DMS153 (cell line): ENCODE data around the gene PDRG1.
A peak's percentile ranks its signal among the peaks of the same experiment; 100 is the strongest.

Experiments used
- DNase-seq: peaks from one replicate; lab custom pipeline; 2025; lab: John Stamatoyannopoulos, UW

The PDRG1 gene

DNA sequence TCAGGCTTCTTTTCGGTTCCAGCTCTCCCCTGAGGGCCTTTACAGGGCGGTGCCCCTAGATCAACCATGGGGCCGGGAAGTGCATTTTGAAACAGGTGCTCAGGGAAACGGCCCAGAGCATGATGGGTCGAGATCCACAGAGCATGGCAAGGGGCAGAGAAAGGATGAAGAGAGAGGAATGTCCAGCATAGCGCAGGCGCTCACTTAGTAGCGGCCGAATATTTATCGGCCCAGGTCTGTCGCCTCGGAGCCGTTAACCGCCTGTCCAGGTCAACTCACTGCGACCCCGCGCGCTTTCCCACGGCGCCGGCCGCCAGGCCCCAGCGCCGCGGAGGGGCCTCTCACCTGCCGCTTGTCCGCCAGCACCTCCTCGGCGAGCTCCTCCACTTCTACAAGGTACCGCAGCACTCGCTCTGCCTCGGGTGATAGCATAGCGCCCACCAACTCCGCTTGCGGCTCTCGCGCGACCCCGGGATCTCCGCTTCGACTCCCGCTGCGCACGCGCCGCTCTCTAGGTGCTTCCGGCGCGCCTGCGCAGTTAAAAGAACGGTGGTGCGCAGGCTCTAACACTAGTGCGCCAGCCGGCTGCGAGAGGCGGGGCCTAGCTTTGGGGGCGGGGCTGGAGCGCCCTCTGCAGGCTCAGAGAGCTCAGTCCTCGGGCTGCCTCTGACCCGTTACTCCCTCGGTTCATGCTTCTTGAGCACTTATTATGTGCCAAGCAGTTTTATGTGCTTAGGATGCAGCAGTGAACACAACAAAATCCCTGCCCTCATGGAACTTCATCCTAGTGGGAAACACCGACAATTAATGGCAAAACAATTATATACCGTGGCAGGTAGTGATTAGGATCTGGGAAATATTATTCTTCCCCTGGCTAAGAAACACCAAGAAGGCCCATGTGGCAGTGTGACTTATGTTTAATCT is at the start of gene PDRG1:
Gene PDRG1, minus strand, starts transcription at position 517 of the 924 bp plus-strand sequence. Its CDS starts 85 bp downstream, at position 432.
- peak; percentile 87 for DNase-seq

DNA sequence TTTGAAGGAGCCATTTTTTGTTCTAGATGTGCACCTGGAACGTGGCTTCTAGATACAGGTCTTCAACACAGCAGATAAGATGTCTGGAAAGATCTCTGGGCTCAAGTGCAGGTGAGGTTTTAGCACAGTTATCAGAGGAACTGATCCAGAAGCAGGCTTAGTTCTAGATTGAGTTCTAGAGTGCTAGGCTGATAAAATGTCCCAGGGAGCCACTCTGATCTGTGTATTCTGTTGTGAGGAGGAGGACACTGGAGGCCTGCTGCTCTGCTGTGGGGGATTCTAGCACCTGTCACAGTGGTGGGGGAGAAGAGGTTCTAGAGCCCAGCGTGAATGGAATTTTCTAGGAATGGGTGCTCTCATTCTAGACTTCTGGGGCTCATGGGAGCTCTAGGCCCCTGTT is 46.4 kb upstream of the PDRG1 start:
- no peak for DNase-seq

DNA sequence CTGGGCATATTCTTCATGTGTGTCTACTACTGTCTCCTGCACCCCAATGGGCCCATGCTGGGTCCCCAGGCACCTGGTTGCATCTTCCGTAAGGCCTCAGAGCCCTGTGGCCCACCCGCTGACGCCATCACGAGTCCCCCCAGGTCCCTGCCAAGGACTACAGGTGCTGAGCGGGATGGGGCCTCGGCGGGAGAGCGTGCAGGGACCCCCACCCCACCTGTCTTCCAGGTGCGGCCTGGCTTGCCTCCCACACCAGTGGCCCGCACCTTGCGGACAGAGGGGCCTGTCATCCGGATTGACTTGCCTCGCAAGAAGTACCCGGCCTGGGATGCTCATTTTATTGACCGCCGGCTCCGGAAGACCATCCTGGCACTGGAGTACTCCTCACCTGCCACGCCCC is 45.1 kb upstream of the PDRG1 start:
- DNase-seq, result no peak

DNA sequence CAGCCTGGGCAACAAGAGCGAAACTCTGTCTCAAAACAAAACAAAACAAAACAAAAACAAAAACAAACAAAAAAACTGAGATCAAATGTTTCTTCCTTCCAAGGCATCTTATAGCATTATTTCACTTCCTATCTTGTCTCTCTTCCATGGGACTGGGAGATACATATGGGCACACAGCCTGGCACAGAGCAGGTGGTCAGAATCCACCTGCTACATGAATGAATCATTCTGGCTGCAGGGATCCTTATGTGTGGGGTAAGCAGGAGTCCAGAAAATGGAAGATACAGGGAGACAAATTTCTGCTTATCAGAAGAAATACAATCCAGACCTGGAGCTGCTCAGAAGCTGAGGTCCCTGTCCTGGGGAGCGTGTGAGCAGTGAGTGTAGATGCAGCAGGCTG is 40.2 kb upstream of the PDRG1 start:
- DNase-seq, result no peak

DNA sequence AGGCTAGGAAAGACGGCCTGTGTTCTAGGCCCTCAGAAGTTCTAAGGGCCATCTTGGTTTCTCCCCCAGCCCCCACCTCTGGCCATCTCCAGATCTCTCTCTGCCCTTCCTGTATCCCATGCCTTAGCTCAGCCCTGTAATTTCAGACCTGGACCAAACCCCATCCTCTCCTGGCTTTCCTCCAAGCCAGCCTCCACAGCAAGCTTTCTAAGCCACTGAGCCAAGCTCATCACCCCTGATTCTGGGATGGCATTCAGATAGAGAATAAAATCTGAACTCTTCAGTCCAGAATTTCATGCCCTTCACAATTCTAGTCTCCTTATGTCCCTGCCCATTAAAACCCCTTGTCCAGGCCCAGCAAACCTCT is 39.5 kb upstream of the PDRG1 start:
- no peak for DNase-seq

DNA sequence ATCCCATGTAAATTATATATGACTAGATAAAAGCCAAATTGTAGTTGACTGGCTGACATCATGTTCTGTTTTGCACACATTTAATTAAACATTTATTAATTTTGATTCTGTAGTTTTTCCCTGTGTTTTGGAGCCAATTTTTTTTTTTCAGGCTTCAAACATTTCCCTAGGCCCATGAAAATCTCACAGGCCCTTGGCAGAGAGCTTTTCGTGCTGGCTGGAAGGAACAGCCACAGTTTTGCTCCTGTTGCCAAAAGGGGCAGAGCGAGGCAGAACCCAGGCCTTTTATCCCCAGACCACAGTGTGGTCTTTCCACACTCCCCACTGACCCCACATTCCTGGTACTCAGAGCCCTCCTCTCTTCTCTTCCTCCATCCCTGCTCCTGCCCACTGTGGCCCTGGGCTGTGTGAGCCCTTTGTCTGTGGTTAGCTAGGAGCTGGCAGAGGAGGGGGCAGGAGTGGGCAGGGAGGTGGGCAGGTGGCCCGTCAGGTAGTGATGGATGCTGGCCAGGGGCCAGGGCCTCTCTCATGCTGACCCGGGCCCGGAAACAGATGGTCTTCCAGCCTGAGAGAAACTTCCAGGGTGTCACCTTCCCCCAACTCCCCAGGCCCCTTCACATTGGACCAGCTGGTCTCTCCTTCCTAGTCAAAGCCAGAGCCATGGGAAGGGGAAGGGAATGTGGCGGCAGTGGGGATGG is 38.9 kb upstream of the PDRG1 start:
- no peak for DNase-seq

DNA sequence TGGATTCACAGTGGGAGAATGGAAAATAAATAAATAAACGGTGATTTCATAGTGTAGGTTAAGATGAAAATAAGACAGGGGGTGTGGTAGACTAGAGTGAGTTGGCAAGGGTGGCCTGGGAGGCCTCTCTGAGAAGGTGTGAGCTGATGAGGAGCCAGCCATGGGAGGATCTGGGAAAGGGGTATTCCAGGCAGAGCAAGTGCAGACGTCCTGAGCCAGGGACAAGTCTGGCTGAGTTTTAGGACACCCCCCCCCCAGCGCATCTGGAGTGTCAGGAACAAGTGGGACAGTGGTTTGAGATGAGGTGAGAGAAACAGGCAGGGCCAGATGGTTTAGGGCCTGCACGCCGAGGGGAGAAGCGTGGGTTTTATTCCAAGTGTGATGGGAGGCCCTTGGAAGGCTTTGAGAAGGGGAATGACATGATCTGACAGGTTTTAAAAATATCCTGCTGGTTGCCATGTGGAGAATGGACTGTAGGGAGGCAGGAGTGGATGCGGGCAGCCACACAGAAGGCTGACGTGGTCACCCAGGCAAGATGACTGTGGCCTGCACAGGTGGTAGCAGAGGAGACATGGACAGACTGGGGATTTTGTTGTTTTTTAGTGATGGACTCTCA is 37.3 kb upstream of the PDRG1 start:
- DNase-seq, result no peak

DNA sequence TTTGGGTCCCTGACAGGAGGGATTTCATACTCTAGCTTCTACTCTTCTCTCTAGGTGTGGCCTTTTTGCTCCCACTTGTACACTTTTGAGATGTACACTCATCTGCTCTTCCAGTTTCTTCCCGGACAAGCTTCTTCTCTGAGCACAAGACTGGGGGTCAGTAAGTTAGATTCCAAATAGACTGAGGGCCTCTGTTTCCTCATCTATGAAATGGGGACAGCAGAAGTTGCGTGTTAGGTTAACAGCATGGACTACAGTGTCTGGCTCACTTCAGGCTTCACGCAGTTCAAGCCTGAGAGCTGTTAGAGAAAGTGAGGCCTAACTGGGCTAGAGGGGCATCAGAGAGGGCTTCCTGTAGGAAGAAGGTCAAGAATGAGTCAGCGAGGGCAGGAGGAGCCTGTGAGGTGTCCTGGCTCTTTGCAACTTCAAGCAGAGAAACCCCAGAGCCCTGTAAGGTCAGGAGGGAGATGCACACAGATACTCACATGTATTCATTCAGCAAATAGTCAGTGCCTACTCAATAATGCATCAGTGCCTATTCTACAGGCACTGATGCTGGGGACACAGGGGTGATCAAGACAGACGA is 36.7 kb upstream of the PDRG1 start:
- no peak for DNase-seq

DNA sequence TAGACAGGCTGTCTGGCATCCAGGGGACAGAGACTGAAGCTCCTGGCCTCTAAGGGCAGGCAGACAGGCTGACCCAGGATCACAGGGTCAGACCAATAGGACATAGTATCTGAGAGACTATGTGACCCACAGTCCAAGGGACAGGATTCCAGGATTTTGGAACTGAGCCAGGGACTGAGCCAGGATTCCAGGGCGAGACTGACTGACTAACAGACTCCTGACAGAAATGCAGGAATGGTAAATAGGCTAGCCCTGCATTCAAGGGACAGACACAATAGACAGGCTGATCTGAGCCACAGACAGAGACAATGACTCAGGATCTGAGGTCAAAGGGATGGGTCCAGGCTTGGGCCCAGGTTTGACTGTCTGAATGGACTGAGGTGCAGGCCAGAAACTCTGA is 35.9 kb upstream of the PDRG1 start:
- DNase-seq, result no peak

DNA sequence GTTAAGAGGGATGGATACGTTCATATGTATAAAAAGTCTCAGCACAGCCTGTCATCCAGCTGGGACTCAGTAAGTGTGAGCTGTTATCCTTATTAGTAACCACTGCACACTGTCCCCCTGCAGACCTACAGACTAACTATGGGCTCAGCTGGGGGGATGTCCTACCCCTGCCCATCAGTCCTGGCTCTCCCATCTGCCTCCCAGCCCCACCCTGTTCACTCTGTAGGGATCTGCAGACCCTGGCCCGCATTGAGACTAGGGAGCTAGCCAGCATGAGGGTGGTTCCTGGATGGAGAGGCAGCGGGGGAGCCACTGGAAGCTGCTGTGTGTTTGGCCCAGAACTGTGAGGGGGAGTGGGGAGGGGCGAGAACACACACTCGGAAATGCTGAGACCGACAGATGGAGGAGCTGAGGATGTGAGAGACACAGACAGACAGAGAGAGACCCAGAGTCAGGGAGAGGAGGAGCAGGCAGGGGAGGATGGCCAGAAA is 33.2 kb upstream of the PDRG1 start:
- DNase-seq, result no peak

DNA sequence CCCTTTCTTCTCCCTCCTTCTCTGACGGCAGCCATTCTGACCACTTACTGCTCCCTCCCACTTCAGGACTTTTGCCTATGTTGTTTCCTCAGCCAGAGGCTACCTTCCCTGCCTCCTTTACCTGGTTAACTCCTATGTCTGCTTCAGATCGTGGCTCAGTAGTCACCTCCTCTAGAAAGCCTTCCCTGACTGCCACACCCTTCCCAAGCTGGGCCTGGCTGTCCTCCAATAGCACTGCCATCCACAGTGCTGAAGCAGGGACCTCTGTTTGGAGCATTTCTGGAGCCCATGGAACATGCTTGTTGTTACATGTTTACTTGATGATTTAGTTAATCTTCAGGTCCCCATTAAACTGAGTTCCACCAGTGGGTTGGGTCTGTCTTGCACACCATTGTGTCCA is 29.9 kb upstream of the PDRG1 start:
- DNase-seq, result no peak

DNA sequence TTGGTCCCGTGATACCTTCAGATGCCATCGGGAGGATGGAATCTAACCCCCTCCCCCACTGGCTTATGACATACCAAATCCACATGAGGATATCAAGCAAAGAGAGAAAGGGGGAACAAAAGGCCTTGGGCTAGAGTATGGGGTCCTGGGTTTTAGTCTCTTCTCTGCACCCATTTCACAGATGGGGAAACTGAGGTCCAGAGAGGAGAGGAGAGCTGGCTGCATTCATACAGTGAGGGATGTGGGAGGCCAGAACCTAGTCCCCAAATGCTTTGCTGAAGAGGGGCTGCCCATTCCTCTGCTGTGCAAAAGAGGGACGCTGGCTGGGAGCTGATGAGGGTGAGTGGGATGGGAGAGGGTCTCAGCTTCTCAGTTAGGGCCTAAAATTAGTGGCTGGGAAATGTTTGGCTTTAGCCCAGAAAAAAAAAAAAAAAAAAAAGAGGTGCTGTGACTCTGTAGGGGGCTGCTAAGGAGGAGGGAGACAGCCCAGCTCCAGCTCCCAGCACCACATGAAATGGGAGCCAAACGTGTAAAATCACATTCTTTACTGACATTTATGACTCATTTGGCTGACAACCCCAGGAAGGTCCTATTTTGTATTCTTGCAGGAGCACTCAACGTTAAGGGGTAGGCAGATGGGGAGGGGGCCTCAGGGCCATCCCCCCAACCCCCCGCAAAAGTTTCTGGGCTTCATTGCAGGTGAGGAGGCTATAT is 28.0 kb upstream of the PDRG1 start:
- DNase-seq, result no peak

DNA sequence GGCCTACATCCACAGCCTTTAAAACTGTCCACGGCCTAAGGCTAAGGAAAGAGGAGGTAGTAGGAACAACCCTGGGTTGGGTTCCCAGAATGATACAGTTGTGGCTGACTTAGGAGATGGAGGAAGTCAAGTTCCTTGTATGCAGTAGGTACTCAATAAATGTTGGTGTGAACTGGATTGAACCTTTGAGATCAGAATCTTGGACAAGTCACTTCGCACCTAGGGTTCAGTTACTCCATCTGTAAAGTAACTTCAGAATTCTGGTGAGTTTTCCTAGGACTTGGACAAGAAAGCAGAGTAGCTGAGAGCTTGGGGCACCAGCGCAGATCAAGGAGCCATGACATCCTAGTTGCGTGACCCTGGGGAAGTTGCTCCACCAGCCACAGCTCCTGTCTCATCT is 25.2 kb upstream of the PDRG1 start:
- no peak for DNase-seq

DNA sequence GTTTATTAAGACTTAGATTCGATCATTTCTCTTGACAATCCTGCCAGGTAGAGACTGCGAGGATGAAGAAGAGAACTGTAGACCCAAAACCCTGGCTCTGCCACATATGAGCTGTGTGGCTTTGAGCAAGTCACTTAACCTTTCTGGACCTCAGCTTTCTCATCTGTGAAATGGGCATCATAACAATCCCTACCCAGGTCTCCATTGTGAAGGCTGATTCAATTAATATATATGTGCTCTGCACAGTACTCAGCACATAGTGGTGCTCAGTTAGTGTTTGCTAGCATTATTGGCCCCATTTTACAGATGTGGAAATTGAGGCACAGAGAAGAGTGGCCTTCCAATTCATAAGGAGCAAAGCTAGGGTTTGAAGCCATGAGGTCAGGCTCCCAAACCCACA is 24.0 kb upstream of the PDRG1 start:
- DNase-seq, result no peak

DNA sequence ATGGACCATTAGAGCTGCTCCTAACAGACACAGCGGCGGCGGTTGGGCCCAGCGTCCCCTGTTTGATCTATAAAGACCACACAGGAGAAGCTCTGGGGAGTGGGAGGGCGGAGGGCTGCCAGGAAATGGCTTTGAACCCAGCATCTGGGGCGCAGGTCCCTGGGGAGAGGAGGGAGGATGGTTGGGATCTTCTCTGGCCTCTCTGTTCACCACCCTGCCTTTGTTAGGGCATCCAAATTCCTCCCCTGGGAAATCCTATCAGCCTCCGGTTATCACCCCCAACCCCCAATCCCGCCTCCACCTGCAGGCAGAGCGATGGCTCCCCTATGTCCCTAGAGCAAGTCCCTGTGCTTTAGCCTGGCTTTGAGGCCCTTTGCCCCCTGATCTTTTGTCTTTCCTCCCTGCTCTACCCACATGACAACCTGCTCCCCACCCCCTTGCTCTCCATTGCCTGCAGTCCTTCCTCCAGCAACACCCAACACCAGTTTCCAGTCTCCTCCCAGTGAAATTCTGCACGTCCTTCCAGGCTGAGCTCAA is 23.2 kb upstream of the PDRG1 start:
- DNase-seq, result no peak

DNA sequence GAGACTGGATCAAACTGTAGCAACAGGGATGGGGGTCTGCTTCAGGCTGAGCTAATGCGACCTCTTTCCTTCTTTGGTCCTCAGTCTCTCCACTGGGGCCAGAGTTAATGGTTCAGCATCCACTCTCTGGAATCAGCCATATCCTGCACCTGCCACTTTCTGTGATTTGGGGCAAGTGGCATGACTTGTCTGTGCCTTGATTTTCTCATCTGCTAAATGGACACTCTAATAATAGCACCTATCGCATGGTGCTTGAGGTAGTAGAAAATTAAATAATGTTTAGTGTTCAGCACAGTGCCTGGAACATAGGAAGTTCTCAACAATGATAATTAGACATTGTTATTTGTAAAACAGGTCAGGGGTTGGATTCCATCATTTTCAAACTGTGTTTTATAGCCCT is 22.4 kb upstream of the PDRG1 start:
- no peak for DNase-seq

DNA sequence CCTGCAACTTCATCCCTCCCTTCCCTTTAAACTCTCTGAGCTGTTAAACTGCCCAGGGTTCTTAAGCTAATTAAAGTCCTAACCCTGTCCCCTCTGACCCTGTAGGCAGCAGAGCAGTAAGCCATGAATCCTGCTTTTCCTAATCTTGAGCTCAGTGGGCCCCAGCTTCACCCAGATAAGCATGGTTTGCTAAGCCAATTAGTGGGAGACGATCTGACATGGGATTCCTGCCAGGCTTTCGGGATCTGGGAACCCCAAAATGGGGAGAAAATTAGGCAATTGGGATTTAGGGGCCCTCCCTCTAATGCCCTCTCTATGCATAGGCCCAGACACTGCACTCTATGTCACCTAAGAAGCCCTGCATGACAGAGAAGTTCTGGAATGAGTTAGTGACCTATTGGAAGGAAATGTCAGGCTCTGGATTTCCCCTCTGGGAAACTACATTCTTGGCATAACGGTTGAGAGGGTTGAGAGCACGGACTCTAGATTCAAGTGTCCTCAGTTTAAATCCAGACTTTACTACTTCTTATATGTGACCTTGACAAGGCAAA is 20.7 kb upstream of the PDRG1 start:
- no peak for DNase-seq

DNA sequence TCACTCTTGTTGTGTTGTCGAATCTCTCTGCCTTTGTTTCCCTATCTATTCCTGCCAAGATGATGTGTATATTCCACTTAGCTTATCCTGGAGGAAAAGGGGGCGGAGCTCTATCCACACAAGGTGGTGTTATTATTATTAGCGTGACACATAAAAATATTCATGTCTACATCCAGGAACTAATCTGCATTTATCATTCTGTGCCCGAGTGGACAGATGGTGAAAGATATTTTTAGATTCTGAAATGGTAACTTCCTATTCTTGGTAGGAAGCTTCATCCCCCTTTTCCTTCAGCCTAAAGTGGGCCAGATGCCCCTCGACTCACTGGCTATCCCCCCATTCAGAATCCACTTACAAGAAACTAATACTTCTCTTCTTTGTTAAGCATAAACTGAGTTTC is 18.1 kb upstream of the PDRG1 start:
- DNase-seq, result no peak

DNA sequence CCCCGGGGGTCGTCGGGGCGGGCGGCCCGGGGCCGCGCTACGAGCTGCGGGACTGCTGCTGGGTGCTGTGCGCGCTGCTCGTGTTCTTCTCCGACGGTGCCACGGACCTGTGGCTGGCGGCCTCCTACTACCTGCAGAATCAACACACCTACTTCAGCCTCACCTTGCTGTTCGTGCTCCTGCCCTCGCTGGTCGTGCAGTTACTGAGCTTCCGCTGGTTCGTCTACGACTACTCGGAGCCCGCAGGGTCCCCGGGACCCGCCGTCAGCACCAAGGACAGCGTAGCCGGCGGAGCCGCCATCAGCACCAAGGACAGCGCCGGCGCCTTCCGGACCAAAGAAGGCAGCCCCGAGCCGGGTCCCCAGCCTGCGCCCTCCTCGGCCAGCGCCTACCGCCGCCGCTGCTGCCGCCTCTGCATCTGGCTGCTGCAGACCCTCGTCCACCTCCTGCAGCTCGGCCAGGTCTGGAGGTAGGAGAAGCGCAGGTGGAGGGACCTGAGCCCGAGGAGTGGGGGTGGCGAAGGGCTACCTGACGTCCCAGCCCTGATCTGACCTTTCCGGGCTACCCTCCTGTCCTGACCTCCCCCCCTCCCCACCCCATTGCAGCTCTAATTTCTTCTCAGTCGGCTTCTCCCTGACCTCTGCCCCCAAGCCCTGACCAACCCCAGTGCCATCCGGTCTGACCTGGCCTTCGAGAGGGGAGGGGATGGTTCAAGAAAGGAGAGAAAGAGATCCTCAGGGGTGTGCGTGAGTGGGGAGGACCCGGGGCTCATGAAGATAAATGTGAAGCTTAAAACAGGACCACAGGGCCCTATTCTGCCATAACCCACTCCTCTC is 16.7 kb upstream of the PDRG1 start:
- DNase-seq, result no peak

DNA sequence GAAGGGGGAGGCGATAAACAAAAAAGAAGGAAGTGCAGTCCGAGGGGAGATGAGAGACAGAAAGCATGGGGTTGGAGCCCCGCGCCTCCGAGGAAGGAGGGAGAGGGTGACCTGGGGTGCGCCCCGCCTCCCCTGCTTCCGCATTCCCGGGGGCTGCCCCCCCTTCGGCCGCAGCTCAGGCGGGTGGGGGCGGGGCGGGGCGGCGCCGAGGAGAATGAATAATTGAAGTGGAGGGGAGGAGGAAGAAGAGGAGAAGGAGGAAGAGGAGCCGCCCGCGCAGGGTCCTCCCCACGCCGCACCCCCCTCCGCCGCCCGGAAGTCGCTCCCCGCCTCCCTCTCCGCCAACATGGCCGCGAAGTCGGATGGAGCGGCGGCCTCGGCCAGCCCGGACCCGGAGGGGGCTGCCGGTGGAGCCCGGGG is 16.0 kb upstream of the PDRG1 start, which contains the start of gene XKR7:
Gene XKR7, plus strand, starts transcription at position 322 of the 420 bp plus-strand sequence. Its CDS starts 25 bp downstream, at position 347.
- DNase-seq, result peak; percentile 66
